Myocyte (in vitro differentiated cells): Measurements from ENCODE around the gene NEUROD1. TPM values are rescaled to one million over a fixed set of nuclear protein-coding genes. Genes with fewer than 3 reads are reported as not detected.
A peak's percentile ranks its signal among the peaks of the same experiment; 100 is the strongest.

Experiments used
- DNase-seq: peaks from one replicate; pipeline ENCODE4 v3.0.0-alpha.2; 2012; ENCODE audit warnings: low read depth
- total RNA-seq: library from RNA; depleted of rRNA; stranded (reverse); fragments of >200 nt; gene quantifications from 2 replicates; pipeline ENCODE4 v1.2.3, GENCODE V29; 2014

Gene NEUROD1
- total RNA-seq, 1 donor from 2014 or later = not detected

GRCh38 chr2:181643151-181643550 is 37.2 kb downstream of the NEUROD1 start:
- no peak for DNase-seq

- DNase-seq = peak; percentile 43
Measured at GRCh38 chr2:181642086-181642485, 38.2 kb downstream of the NEUROD1 start.

- no peak for DNase-seq
Measured at GRCh38 chr2:181639686-181640085, 40.6 kb downstream of the NEUROD1 start.

- no peak for DNase-seq
Measured at GRCh38 chr2:181632733-181633401, 47.5 kb downstream of the NEUROD1 start.

- no peak for DNase-seq
Measured at GRCh38 chr2:181628590-181629585, 51.4 kb downstream of the NEUROD1 start.

- DNase-seq = peak; percentile 10
Measured at GRCh38 chr2:181627545-181627944, 52.8 kb downstream of the NEUROD1 start.

- no peak for DNase-seq
Measured at GRCh38 chr2:181626671-181627070, 53.6 kb downstream of the NEUROD1 start.

Other genes starting within 250 kb of the NEUROD1 start
- gene ITGA4, start 223.1 kb downstream of the NEUROD1 start, total RNA-seq = 14.4 and 31.9 TPM in 2 replicates
- gene CERKL, start 23.4 kb downstream of the NEUROD1 start, total RNA-seq = not detected in 2 replicates
- gene ITPRID2, start 211.2 kb upstream of the NEUROD1 start, total RNA-seq = 92.1 and 121 TPM in 2 replicates